ENCODE data around the gene IARS1.

GRCh38 chr9:92290785-92291429, 2.6 kb downstream of the IARS1 start:
- TF ChIP-seq CTCF (IDR thresholded peaks at IDR 0.05; ENCODE audit: insufficient read depth, low read length, poor library complexity, severe bottlenecking): no peak
- no peak for TF ChIP-seq EZH2phosphoT487 (conservative IDR thresholded peaks at IDR 0.05; ENCODE audit: low read length)

All from SU-DHL-6 (cell line).